GM12892 (cell line): ENCODE data around the gene HMGB1.

Experiments
- POLR2A ChIP-seq: IDR thresholded peaks from 2 replicates; pipeline ENCODE4 v1.6.1; 2011; ENCODE audit warnings: low read depth, low read length, control low read depth
- POLR2AphosphoS5 ChIP-seq: IDR thresholded peaks from 2 replicates; pipeline ENCODE4 v1.6.1; 2011; ENCODE audit warnings: low read depth, low read length, control low read depth
- TAF1 ChIP-seq: IDR thresholded peaks from 2 replicates; pipeline ENCODE4 v1.6.1; 2011; ENCODE audit warnings: low read depth, mild to moderate bottlenecking, control low read depth, low read length, borderline replicate concordance

DNA sequence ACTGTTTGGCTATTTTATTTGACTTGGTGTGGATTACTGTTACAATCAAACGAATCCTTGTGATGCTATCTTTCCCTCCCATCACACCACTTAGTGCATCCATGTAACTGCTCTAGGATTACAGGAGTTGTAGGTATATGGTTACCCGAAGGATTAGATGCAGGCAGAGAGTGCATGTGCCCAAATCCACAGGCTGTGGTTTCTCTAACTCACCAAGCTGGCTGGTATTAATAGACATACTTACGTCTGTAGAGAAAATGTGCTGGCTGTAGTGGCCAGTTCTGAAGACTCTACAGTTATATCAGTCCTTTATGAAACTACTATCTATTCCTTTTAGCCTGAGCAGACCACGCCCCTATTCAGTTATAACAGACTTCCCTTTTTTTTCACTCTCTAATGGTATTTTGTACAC lies 1.1 kb upstream of the HMGB1 start:
- TF ChIP-seq POLR2AphosphoS5 (no peak), POLR2A (no peak), TAF1 (no peak)
